NOMO-1 (cell line): ENCODE measurements around the gene GPR42.
"Not testable (repeated sequence)": the region's sequence is repeated elsewhere in the genome, so short reads cannot be mapped to it uniquely, and the experiment has no call there.

Experiments
- DNase-seq, 2 experiments: peaks; one replicate each; lab custom pipeline; 2025; ENCODE audit not compliant: unreplicated experiment in 2 of 2; lab: John Stamatoyannopoulos, UW

Gene GPR42

DNA sequence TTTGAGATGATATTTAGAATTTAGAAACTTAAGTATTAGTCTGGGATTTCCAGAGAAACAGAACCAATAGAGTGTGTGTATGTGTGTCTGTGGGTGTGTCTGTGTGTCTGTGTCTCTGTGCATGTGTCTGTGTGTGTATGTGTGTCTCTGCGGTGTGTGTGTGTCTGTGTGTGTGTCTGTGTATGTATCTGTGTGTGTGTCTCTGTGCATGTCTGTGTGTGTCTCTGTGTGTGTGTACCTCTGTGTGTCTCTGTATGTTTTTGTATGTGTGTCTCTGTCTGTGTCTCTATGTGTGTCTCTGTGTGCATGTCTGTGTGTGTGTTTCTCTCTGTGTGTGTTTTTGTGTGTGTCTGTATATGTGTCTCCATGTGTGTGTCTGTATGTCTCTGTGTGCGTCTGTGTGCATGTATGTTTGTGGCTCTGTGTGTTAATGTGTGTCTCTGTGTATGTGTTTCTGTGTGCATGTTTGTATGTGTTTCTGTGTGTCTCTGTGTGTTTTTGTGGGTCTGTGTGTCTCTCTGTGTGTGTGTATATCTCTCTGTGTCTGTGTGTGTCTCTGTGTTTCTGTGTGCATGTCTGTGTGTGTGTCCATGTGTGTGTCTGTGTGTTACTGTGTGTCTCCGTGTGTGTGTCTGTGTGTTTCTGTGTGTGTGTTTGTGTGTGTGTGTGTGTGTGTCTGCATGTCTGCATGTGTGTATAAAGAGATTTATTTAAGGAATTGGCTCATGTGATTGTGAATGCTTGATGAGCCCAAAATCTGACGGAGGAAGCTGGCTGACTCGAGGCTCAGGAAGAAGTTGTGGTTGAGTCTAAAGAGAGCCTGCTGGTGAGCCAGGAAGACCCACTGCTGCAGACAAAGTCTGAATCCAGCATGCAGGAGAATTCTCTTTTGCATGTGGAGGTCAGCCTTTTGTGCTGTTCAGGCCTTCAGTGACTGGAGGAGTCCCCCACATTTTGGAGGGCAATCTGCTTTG is 22.2 kb downstream of the GPR42 start:
- DNase-seq = no peak

DNA sequence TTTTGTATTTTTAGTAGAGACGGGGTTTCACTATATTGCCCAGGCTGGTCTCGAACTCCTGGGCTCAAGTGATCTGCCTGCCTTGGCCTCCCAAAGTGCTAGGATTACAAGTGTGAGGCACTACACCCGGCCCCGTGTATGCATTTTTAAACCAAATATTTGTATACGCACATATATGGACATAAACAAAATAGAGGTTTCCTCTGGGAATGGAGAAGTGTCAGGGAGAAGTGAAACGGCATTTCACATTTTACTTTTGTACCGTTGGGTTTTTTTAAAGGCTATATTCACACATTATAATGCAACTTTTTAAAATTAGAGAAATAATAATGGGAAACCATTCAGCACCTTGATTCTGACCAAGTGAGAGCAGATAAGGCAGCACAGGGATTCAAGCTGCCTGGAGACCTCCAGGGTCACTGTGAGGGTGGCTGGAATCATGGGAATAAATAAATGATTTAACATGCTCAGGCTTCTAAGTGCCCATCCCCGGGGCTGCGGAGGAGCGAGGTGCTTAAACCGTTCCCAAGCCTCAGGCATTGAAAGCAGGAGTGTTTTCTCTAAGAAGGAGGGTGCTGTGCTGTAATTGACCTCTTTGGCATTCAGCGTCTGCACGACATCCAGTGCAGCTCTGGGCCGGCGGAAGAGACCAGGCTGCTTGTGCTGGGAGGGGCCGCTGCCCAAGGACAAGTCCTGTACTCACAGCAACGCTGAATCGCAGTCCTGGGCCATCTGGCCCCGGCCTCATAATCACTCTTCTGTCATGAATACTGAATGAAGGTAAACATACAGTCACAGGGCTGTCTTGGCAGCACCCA is 24.7 kb downstream of the GPR42 start:
- peak in 1 of 2 experiments; percentile 13 for DNase-seq

GRCh38 chr19:35396240-35396885 is 25.5 kb downstream of the GPR42 start:
- no peak for DNase-seq

DNA sequence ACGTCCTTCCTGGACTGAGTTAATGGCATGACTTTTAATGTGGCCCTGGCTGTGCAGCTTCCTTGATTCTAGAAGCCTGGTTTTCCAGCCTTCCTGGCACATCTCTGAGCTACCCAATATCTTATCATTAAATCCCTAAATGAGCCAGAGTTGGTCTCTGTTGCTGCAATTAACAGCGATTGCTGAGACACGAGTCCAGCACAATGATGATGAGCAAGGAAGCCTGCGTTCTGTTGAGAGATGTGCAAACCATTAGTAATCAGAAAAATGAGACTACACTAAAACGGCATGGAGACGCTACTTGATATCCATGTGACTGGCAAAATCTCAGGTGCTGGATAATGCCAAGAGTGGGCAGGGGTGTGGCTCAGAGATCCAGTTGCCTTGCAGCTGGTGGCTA is 26.2 kb downstream of the GPR42 start:
- no peak for DNase-seq

- no peak for DNase-seq
These were observed 27.7 kb downstream of the GPR42 start for GRCh38 chr19:35398570-35398969.

DNA sequence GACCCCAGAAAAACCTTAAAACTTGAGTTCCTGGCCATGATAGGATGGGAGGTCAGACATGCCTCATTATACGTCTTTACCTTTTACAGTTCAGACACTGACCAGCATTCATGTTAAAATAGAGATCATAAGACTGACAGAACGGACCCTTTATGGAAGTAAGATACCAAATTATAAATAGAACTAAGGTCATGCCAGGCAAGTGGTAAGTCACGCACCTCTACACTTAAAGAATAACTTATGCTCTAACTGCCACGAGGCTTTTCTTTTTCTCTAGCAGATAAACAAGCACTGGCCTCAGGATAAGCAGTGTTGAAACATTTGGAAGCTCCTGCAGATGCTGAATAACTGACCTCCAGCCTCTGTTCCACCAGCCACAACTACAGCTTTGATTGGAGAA is 28.4 kb downstream of the GPR42 start:
- no peak for DNase-seq

DNA sequence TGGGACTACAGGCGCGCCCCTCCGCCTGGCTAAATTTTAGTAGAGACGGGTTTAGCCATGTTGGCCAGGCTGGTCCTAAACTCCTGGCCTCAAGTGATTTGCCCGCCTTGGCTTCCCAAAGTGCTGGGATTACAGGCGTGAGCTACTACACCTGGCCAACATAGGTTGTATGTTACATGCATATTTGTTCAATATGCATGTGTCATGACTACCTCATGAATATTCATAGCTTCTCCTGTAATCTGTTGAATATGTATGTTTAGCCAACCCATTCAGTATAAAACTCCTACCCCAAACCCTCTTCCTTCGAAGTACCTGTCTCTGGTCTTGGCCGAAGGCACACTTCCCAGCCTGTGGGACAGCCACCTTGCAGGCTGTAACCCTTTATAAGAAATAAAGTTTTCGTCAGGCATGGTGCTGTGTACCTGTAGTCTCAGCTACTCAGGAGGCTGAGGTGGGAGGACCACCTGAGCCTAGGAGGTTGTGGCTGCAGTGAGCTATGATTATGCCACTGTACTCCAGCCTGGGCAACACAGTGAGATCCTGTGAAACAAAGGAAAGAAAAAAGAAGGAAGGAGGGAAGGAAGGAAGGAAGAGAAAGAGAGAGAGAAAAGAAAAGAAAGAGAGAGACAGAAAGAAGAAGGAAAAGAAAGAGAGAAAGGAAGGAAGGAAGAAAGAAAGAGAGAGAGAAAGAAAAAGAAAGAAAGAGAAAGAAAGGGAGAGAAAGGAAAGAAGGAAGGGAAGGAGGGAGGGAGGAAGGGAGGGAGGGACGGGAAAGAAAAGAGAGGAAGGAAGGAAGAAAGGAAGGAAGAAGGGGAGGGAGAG is 29.3 kb downstream of the GPR42 start:
- no peak for DNase-seq

DNA sequence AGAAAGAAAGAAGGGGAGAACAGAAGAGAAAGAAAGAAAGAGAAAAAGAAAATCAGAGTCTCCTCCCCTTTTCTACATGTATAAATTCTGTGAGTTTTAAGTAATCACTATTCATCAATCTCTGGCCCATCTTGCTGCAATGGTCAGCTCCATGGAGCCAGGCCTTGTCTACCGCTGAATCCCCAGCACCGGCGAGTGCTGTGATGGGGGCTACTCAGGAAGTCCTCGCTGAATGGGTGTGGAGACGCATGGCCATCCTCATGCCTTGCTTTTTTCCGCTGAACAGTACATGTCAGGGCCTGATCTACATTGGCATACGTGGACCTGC is 29.9 kb downstream of the GPR42 start:
- DNase-seq = no peak

GRCh38 chr19:35401416-35401815 is 30.5 kb downstream of the GPR42 start:
- DNase-seq = not testable (repeated sequence)

GRCh38 chr19:35403116-35403760 is 32.4 kb downstream of the GPR42 start:
- no peak for DNase-seq

GRCh38 chr19:35404879-35405622 is 34.2 kb downstream of the GPR42 start:
- no peak for DNase-seq

GRCh38 chr19:35407619-35408018 is 36.8 kb downstream of the GPR42 start:
- DNase-seq = no peak

- peak; percentile 22 to 38 for DNase-seq
These were observed 37.7 kb downstream of the GPR42 start for GRCh38 chr19:35408284-35409171.

- DNase-seq = no peak
These were observed 38.3 kb downstream of the GPR42 start for GRCh38 chr19:35409191-35409590.

GRCh38 chr19:35410487-35410886 is 39.6 kb downstream of the GPR42 start:
- DNase-seq = no peak

- DNase-seq = no peak
These were observed 43.6 kb downstream of the GPR42 start for GRCh38 chr19:35414442-35414841.

GRCh38 chr19:35416331-35416730 is 45.5 kb downstream of the GPR42 start:
- no peak for DNase-seq

GRCh38 chr19:35417278-35417677 is 46.4 kb downstream of the GPR42 start:
- DNase-seq = no peak
